ENCODE results near the gene ZDHHC14. TPM values are rescaled to one million over a fixed set of nuclear protein-coding genes. Genes with fewer than 3 reads are reported as not detected.
A peak's percentile ranks its signal among the peaks of the same experiment; 100 is the strongest.

Gene ZDHHC14
- total RNA-seq, 1 donor from 2014 or later: 9.3 TPM

DNA sequence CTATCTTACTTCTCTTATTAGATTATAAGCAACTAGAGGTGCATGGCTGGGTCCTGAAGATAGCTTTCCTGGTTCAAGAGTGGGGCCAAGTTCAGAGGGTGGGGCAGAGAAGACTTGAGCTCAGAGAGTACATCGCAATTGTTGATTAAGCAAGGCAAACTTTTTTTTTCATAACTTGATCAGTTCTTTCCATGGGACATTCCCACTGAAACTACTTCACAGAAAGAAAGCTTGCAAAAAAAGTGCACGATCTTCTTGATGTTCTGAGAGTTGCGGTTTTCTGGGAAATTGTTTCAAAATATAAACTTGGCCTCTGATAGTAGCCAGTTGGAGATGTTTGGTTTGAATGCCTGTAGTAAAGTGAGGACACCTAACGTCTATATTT is 100.9 kb downstream of the ZDHHC14 start:
- DNase-seq (no peak), ATAC-seq (no peak)
- intact Hi-C loops (cut with DNase I): no loop called here
- no peaks in the 10 kb centered on the region for H3K36me3 ChIP-seq
- no peaks in the 10 kb centered on the region for H3K27me3 ChIP-seq (ENCODE audit: low read depth)
- no peak overlapping the region for H3K27ac ChIP-seq
- H3K4me3 ChIP-seq: no peak overlapping the region
- TF ChIP-seq, protein P1, sequence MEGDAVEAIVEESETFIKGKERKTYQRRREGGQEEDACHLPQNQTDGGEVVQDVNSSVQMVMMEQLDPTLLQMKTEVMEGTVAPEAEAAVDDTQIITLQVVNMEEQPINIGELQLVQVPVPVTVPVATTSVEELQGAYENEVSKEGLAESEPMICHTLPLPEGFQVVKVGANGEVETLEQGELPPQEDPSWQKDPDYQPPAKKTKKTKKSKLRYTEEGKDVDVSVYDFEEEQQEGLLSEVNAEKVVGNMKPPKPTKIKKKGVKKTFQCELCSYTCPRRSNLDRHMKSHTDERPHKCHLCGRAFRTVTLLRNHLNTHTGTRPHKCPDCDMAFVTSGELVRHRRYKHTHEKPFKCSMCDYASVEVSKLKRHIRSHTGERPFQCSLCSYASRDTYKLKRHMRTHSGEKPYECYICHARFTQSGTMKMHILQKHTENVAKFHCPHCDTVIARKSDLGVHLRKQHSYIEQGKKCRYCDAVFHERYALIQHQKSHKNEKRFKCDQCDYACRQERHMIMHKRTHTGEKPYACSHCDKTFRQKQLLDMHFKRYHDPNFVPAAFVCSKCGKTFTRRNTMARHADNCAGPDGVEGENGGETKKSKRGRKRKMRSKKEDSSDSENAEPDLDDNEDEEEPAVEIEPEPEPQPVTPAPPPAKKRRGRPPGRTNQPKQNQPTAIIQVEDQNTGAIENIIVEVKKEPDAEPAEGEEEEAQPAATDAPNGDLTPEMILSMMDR (IDR thresholded peaks at IDR 0.05): no peak
- no peaks in the 10 kb centered on the region for H3K9me3 ChIP-seq
- peaks cover 4% of the 10 kb centered on the region for H3K4me1 ChIP-seq

DNA sequence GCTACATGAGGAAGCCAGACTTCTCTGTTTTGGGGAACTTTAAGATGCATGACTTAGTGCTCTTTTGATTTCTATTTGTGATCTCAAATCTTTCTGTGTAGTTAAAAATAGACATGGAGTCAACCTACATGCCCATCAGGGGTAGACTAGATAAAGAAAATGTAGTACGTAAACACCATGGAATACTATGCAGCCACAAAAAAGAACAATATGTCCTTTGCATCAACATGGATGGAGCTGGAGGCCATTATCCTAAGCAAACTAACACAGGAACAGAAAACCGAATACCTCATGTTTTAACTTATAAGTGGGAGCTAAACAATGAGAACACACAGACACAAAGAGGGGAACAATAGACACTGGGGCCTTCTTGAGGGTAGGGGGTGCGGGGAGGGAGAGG is 102.8 kb downstream of the ZDHHC14 start:
- H3K4me3 ChIP-seq: no peak overlapping the region
- no peaks in the 10 kb centered on the region for H3K27me3 ChIP-seq (ENCODE audit: low read depth)
- H3K4me1 ChIP-seq: peaks cover 4% of the 10 kb centered on the region
- no peaks in the 10 kb centered on the region for H3K36me3 ChIP-seq
- H3K9me3 ChIP-seq: no peaks in the 10 kb centered on the region
- H3K27ac ChIP-seq: no peak overlapping the region
- ATAC-seq: no peak
- TF ChIP-seq, protein P1 (IDR thresholded peaks at IDR 0.05): no peak
- intact Hi-C loops (cut with DNase I): no loop called here
- no peak for DNase-seq

DNA sequence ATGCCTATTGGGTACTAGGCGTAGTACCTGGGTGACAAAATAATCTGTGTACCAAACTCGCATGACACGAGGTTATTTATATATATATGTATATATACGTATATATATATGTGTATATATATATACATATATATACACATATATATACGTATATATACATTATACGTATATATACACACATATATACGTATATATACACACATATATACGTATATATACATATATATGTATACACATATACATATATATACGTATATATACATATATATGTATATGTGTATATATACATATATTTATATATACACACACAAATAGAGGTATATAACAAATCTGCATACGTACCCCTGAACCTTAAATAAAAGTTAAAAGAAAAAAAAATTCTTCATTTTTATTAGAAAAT is 103.2 kb downstream of the ZDHHC14 start:
- Histone ChIP-seq H3K4me1 (peaks cover 4% of the 10 kb centered on the region), H3K4me3 (no peak overlapping the region), H3K27me3 (ENCODE audit: low read depth) (no peaks in the 10 kb centered on the region), H3K27ac (no peak overlapping the region), H3K9me3 (no peaks in the 10 kb centered on the region), H3K36me3 (no peaks in the 10 kb centered on the region)
- no peak for ATAC-seq
- intact Hi-C loops (cut with DNase I): no loop called here
- TF ChIP-seq, protein P1 (IDR thresholded peaks at IDR 0.05): no peak
- no peak for DNase-seq

- H3K4me3 ChIP-seq: no peak overlapping the region
- intact Hi-C loops (cut with DNase I): no loop called here
- ATAC-seq (peak in 1 of 2 donors; percentile 32), DNase-seq (no peak)
- TF ChIP-seq, protein P1 (IDR thresholded peaks at IDR 0.05): no peak
- H3K36me3 ChIP-seq: no peaks in the 10 kb centered on the region
- H3K4me1 ChIP-seq: peaks cover 4% of the 10 kb centered on the region
- no peaks in the 10 kb centered on the region for H3K9me3 ChIP-seq
- H3K27ac ChIP-seq: no peak overlapping the region
- no peaks in the 10 kb centered on the region for H3K27me3 ChIP-seq (ENCODE audit: low read depth)
Observed at GRCh38 chr6:157486572-157486971, 105.6 kb downstream of the ZDHHC14 start.

DNA sequence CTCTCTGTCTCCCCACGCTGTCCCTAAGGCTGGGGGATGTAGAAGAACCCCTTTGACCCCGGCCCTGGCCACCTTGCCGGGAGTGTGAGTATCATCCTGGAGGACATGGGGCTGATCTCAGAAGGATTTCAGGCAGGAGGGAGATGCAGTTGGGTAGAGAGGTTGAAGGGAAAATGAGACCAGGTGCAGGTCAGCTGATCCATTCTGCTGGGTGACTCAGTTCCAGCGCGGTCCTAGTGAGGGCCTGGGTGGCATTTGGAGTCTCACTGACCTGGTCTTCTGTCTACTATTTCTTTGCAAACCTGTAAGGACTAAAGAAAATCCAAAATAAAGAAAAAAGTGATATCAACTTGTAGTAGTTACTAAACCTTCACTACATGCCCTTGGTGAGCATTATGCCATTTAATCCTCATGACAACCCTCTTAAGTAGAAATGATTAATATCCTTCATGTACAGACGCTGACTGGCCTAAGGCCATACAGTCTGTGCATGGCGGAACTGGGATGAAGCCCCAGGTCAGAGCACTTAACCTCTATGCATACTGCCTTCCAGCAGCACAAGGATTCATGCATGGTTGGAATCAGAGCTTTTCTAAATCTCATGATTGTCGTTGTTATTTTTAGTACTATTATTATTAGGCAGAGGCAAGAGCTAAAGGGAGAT is 106.3 kb downstream of the ZDHHC14 start:
- TF ChIP-seq, protein P1 (IDR thresholded peaks at IDR 0.05): no peak
- Histone ChIP-seq H3K4me3 (no peak overlapping the region), H3K27ac (no peak overlapping the region), H3K4me1 (peaks cover 4% of the 10 kb centered on the region), H3K36me3 (no peaks in the 10 kb centered on the region), H3K9me3 (no peaks in the 10 kb centered on the region), H3K27me3 (ENCODE audit: low read depth) (no peaks in the 10 kb centered on the region)
- DNase-seq (no peak), ATAC-seq (peak in 1 of 2 donors; percentile 8)
- intact Hi-C loops (cut with DNase I): no loop called here
